Measurements from ENCODE around the gene SMYD1. TPM values are rescaled to one million over a fixed set of nuclear protein-coding genes. Genes with fewer than 3 reads are reported as not detected.

SMYD1 gene
- total RNA-seq, 1 experiment from 2014 or later: not detected

DNA sequence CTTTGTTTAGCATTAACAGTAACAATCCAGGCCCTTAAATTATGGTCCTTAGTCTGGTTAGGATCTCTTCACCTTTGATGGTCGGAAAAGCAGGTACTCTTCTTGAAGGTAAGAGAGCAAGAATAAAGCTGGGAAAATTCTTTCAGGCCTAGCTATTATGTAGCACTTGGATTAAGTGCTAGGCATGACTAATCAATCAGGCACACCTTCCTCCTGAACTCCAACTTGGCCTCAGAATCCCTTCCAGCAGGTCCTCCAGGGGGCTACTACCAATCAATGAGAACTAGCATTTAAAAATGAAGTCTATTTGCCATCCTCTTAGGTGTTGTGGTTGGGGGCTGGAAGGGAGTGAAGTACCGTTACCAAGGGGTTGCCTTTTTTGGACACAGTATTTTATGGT is 3.7 kb downstream of the SMYD1 start:
- peaks cover 0 to 5% of the 10 kb centered on the region in 2 experiments; a peak in 2 of 4 replicates for H3K4me1 ChIP-seq (ENCODE audit: control insufficient read depth in 1 of 2, insufficient read depth in 2 of 2, low read length in 2 of 2)
- CTCF ChIA-PET: interaction anchor here (1.5 kb wide), 1 partner anchor 11 kb away, joined by 6 read pairs; no protein-coding TSS in a partner anchor
- H3K79me2 ChIP-seq (ENCODE audit: insufficient read depth, low read length): no peaks in the 10 kb centered on the region
- H3K27ac ChIP-seq (ENCODE audit: low read depth, low read length): no peak overlapping the region
- no peak for DNase-seq (ENCODE audit: low read depth, low spot score)
- H3K9me3 ChIP-seq (ENCODE audit: control insufficient read depth in 1 of 2, insufficient read depth in 1 of 2, low read depth in 1 of 2, low read length in 2 of 2): no peaks in the 10 kb centered on the region
- H3K4me2 ChIP-seq (ENCODE audit: low read length): no peak overlapping the region
- TF ChIP-seq RAD21 (IDR thresholded peaks at IDR 0.05; ENCODE audit: low read depth): no peak
- no peak for TF ChIP-seq TCF7L2 (IDR thresholded peaks at IDR 0.05; ENCODE audit: borderline replicate concordance, extremely low read depth, insufficient read depth, insufficient read length)
- no peaks in the 10 kb centered on the region for H3K27me3 ChIP-seq (ENCODE audit: insufficient read depth, low read length)
- no peaks in the 10 kb centered on the region for H3K36me3 ChIP-seq (ENCODE audit: control insufficient read depth in 1 of 2, insufficient read depth in 2 of 2, low read length in 2 of 2)
- intact Hi-C loops (cut with micrococcal nuclease): no loop called here
- H4K20me1 ChIP-seq (ENCODE audit: insufficient read depth): no peaks in the 10 kb centered on the region
- POLR2A ChIA-PET: interaction anchor here (1.1 kb wide), 1 partner anchor 10 kb away, joined by 4 read pairs; no protein-coding TSS in a partner anchor
- H3K9me2 ChIP-seq (ENCODE audit: insufficient read depth): no peaks in the 10 kb centered on the region
- ATAC-seq: no peak; the same call in 1 of the 2 replicates
- BruUV-seq (replicated peaks): no TSS peak
- H3K9ac ChIP-seq (ENCODE audit: low read length): no peak overlapping the region
- RAD21 ChIA-PET (ENCODE audit: low non-redundant PET in 1 of 2, low total read pairs in 2 of 2, uncharacterized antibody in 2 of 2, unreplicated experiment in 2 of 2): no interaction called here
- no peak overlapping the region for H3K4me3 ChIP-seq (replicated peaks in 1 of 2; ENCODE audit: low read depth in 1 of 2, low read length in 2 of 2)
- no peak overlapping the region for H2AFZ ChIP-seq (ENCODE audit: low read depth, low read length, poor library complexity, severe bottlenecking)

DNA sequence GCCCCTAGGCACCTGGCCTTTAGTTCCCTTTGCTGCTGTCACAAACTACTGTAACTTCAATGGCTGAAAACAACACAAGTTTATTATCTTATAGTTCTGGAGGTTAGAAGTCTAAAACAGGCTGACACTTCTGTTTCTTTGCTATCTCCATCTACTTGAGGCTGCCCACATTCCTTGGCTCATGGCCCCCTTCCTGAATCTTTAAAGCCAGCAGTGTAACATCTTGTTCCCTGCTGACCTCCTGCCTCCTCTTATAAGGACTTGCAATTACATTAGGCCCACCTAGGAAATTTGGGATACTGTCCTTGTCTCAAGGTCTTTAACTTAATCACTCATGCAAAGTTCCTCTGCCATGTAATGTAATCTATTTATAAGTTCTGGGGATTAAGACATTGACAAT is 6.5 kb downstream of the SMYD1 start:
- DNase-seq (ENCODE audit: low read depth, low spot score) (no peak), ATAC-seq (no peak)
- no peaks in the 10 kb centered on the region for H3K27me3 ChIP-seq (ENCODE audit: insufficient read depth, low read length)
- H3K36me3 ChIP-seq (ENCODE audit: control insufficient read depth in 1 of 2, insufficient read depth in 2 of 2, low read length in 2 of 2): no peaks in the 10 kb centered on the region
- H3K27ac ChIP-seq (ENCODE audit: low read depth, low read length): no peak overlapping the region
- H3K9me2 ChIP-seq (ENCODE audit: insufficient read depth): no peaks in the 10 kb centered on the region
- H2AFZ ChIP-seq (ENCODE audit: low read depth, low read length, poor library complexity, severe bottlenecking): no peak overlapping the region
- H3K9ac ChIP-seq (ENCODE audit: low read length): no peak overlapping the region
- no TSS peak for BruUV-seq (replicated peaks)
- H3K9me3 ChIP-seq (ENCODE audit: control insufficient read depth in 1 of 2, insufficient read depth in 1 of 2, low read depth in 1 of 2, low read length in 2 of 2): no peaks in the 10 kb centered on the region
- no peak overlapping the region for H3K4me3 ChIP-seq (replicated peaks in 1 of 2; ENCODE audit: low read depth in 1 of 2, low read length in 2 of 2)
- peaks cover 0 to 5% of the 10 kb centered on the region in 2 experiments; a peak in 2 of 4 replicates for H3K4me1 ChIP-seq (ENCODE audit: control insufficient read depth in 1 of 2, insufficient read depth in 2 of 2, low read length in 2 of 2)
- ChIA-PET CTCF (interaction anchor here (1.0 kb wide), 1 partner anchor 14 kb away, joined by 5 read pairs; no protein-coding TSS in a partner anchor), POLR2A (no interaction called here), RAD21 (ENCODE audit: low non-redundant PET in 1 of 2, low total read pairs in 2 of 2, uncharacterized antibody in 2 of 2, unreplicated experiment in 2 of 2) (no interaction called here)
- no peaks in the 10 kb centered on the region for H4K20me1 ChIP-seq (ENCODE audit: insufficient read depth)
- H3K79me2 ChIP-seq (ENCODE audit: insufficient read depth, low read length): no peaks in the 10 kb centered on the region
- intact Hi-C loops (cut with micrococcal nuclease): no loop called here
- H3K4me2 ChIP-seq (ENCODE audit: low read length): no peak overlapping the region
- TF ChIP-seq POLR2A (IDR thresholded peaks at IDR 0.05; ENCODE audit: borderline replicate concordance, extremely low read depth, insufficient read depth, insufficient read length) (no peak), SP1 (IDR thresholded peaks at IDR 0.05; ENCODE audit: low read depth) (no peak), YY1 (IDR thresholded peaks at IDR 0.05; ENCODE audit: extremely low read depth, insufficient replicate concordance, low read depth, low read length) (no peak), CBX3 (IDR thresholded peaks at IDR 0.05; ENCODE audit: low read depth) (no peak), EZH2phosphoT487 (IDR thresholded peaks at IDR 0.05; ENCODE audit: borderline replicate concordance) (no peak), SIN3A (IDR thresholded peaks at IDR 0.05; ENCODE audit: low read depth) (no peak), RAD21 (IDR thresholded peaks at IDR 0.05; ENCODE audit: low read depth) (no peak)
- TF ChIP-seq, protein P1, sequence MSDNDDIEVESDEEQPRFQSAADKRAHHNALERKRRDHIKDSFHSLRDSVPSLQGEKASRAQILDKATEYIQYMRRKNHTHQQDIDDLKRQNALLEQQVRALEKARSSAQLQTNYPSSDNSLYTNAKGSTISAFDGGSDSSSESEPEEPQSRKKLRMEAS (IDR thresholded peaks at IDR 0.05): no peak
- TF ChIP-seq, protein P2, sequence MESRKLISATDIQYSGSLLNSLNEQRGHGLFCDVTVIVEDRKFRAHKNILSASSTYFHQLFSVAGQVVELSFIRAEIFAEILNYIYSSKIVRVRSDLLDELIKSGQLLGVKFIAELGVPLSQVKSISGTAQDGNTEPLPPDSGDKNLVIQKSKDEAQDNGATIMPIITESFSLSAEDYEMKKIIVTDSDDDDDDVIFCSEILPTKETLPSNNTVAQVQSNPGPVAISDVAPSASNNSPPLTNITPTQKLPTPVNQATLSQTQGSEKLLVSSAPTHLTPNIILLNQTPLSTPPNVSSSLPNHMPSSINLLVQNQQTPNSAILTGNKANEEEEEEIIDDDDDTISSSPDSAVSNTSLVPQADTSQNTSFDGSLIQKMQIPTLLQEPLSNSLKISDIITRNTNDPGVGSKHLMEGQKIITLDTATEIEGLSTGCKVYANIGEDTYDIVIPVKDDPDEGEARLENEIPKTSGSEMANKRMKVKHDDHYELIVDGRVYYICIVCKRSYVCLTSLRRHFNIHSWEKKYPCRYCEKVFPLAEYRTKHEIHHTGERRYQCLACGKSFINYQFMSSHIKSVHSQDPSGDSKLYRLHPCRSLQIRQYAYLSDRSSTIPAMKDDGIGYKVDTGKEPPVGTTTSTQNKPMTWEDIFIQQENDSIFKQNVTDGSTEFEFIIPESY (IDR thresholded peaks at IDR 0.05; ENCODE audit: extremely low read depth, insufficient replicate concordance, low read length): no peak
- TF ChIP-seq, protein P3, sequence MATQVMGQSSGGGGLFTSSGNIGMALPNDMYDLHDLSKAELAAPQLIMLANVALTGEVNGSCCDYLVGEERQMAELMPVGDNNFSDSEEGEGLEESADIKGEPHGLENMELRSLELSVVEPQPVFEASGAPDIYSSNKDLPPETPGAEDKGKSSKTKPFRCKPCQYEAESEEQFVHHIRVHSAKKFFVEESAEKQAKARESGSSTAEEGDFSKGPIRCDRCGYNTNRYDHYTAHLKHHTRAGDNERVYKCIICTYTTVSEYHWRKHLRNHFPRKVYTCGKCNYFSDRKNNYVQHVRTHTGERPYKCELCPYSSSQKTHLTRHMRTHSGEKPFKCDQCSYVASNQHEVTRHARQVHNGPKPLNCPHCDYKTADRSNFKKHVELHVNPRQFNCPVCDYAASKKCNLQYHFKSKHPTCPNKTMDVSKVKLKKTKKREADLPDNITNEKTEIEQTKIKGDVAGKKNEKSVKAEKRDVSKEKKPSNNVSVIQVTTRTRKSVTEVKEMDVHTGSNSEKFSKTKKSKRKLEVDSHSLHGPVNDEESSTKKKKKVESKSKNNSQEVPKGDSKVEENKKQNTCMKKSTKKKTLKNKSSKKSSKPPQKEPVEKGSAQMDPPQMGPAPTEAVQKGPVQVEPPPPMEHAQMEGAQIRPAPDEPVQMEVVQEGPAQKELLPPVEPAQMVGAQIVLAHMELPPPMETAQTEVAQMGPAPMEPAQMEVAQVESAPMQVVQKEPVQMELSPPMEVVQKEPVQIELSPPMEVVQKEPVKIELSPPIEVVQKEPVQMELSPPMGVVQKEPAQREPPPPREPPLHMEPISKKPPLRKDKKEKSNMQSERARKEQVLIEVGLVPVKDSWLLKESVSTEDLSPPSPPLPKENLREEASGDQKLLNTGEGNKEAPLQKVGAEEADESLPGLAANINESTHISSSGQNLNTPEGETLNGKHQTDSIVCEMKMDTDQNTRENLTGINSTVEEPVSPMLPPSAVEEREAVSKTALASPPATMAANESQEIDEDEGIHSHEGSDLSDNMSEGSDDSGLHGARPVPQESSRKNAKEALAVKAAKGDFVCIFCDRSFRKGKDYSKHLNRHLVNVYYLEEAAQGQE (IDR thresholded peaks at IDR 0.05; ENCODE audit: low read depth): no peak
- TF ChIP-seq, protein P4, sequence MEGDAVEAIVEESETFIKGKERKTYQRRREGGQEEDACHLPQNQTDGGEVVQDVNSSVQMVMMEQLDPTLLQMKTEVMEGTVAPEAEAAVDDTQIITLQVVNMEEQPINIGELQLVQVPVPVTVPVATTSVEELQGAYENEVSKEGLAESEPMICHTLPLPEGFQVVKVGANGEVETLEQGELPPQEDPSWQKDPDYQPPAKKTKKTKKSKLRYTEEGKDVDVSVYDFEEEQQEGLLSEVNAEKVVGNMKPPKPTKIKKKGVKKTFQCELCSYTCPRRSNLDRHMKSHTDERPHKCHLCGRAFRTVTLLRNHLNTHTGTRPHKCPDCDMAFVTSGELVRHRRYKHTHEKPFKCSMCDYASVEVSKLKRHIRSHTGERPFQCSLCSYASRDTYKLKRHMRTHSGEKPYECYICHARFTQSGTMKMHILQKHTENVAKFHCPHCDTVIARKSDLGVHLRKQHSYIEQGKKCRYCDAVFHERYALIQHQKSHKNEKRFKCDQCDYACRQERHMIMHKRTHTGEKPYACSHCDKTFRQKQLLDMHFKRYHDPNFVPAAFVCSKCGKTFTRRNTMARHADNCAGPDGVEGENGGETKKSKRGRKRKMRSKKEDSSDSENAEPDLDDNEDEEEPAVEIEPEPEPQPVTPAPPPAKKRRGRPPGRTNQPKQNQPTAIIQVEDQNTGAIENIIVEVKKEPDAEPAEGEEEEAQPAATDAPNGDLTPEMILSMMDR (IDR thresholded peaks at IDR 0.05 in 2 of 3, conservative IDR thresholded peaks at IDR 0.05 in 1 of 3; ENCODE audit: borderline replicate concordance in 1 of 3, insufficient read depth in 1 of 3, low read depth in 2 of 3, low read length in 2 of 3): no peak

All from HCT116 (cell line).